H1 (cell line): ENCODE results near the gene PDK2. TPM values are rescaled to one million over a fixed set of nuclear protein-coding genes. Genes with fewer than 3 reads are reported as not detected.

Experiments used
- ATF3 ChIP-seq: IDR thresholded peaks from 2 replicates; pipeline ENCODE4 v1.6.1; 2011; ENCODE audit warnings: low read depth, mild to moderate bottlenecking, low read length; ENCODE audit not compliant: insufficient read depth
- polyA plus RNA-seq, 7 experiments: library from polyadenylated mRNA; depleted of rRNA in 3 of 7; stranded (reverse) in 5 of 7; unstranded in 2 of 7; fragments of >200 nt in 5 of 7; fragments of 200-250 nt in 2 of 7; gene quantifications; 1 replicate in 5 of 7; 2 replicates in 1 of 7; 4 replicates in 1 of 7; pipeline versions ENCODE4 v1.2.1 to v1.2.3, GENCODE V29; 2011 to 2013; ENCODE audit warnings: missing spikeins in 2 of 7, mixed read lengths in 2 of 7
- total RNA-seq: library from RNA; stranded (reverse); fragmentation: NEBNext Ultra II Directional; extraction: Animal tissue kit (Norgen Biotek cat#: 25700); gene quantifications from 2 replicates; pipeline ENCODE4 v1.2.1, GENCODE V29; 2021

The PDK2 gene
- total and polyA plus RNA-seq, 2 of the 8 experiments (the other 6 are each of a cell fraction or from before 2014, with no cell fraction given) = 18.3 to 121 TPM

- TF ChIP-seq ATF3 = no peak
Observed at GRCh38 chr17:50112694-50113093, 17.5 kb downstream of the PDK2 start (continued).
